CD4-positive, alpha-beta T cell (primary cell): ENCODE data around the gene C10orf95. TPM values are rescaled to one million over a fixed set of nuclear protein-coding genes. Genes with fewer than 3 reads are reported as not detected.

Experiments used
- ATAC-seq: fragments of 200-7000 bp; cut with Tn5 transposase; one replicate; pipeline ENCODE4 v1.10.0; 2022; ENCODE audit warnings: mild to moderate bottlenecking; ENCODE audit not compliant: poor library complexity
- CTCF ChIA-PET: fragments of 350-600 bp; sonication (Branson Sonifier 250); formaldehyde crosslinking; loops from one replicate; lab custom pipeline; 2021; ENCODE audit warnings: antibody characterized with exemption, inconsistent platforms; lab: Charles Lee
- POLR2A ChIA-PET: fragments of 350-600 bp; sonication (Branson Sonifier 250); formaldehyde crosslinking; loops from one replicate; lab custom pipeline; 2021; ENCODE audit warnings: antibody characterized with exemption, inconsistent platforms; lab: Charles Lee
- DNase-seq, 14 experiments: peaks; one replicate each; pipeline ENCODE4 v3.0.0-alpha.2; 2013 to 2020; ENCODE audit warnings: mixed read lengths in 2 of 14
- H3K27ac ChIP-seq, 2 donors: one replicate each; pipeline versions ENCODE4 v1.5.1 to v1.7.0; 2013; ENCODE audit warnings: low read length in 2 of 2, low read depth in 1 of 2, mild to moderate bottlenecking in 1 of 2
- H3K27me3 ChIP-seq, 2 experiments: 1 replicate in 1 of 2; 2 replicates in 1 of 2; pipeline versions ENCODE4 v1.6.1 to v1.7.0; 2013; ENCODE audit warnings: low read length in 2 of 2, control low read depth in 1 of 2, mild to moderate bottlenecking in 1 of 2, moderate library complexity in 1 of 2; ENCODE audit not compliant: insufficient read depth in 2 of 2, control insufficient read depth in 1 of 2
- H3K36me3 ChIP-seq: one replicate; pipeline ENCODE4 v1.6.1; 2013; ENCODE audit warnings: low read length, control low read depth; ENCODE audit not compliant: insufficient read depth
- H3K4me1 ChIP-seq: one replicate; pipeline ENCODE4 v1.6.1; 2013; ENCODE audit warnings: low read length, control low read depth; ENCODE audit not compliant: insufficient read depth
- H3K4me3 ChIP-seq: one replicate; pipeline ENCODE4 v1.5.1; 2013; ENCODE audit warnings: mild to moderate bottlenecking, low read length, moderate library complexity
- H3K9me3 ChIP-seq, 2 experiments: 1 replicate in 1 of 2; 2 replicates in 1 of 2; pipeline versions ENCODE4 v1.6.1 to v1.7.0; 2013; ENCODE audit warnings: low read length in 2 of 2, mild to moderate bottlenecking in 2 of 2, control low read depth in 1 of 2, moderate library complexity in 1 of 2; ENCODE audit not compliant: control insufficient read depth in 1 of 2, insufficient read depth in 1 of 2
- H3K27ac Mint-ChIP-seq: one replicate; pipeline ENCODE4 v1.8.0; 2020; ENCODE audit warnings: mixed read lengths
- H3K27me3 Mint-ChIP-seq: one replicate; pipeline ENCODE4 v1.8.0; 2021; ENCODE audit warnings: mixed read lengths
- H3K36me3 Mint-ChIP-seq: one replicate; pipeline ENCODE4 v1.8.0; 2021; ENCODE audit warnings: low read depth, mixed read lengths
- H3K4me1 Mint-ChIP-seq: one replicate; pipeline ENCODE4 v1.8.0; 2021; ENCODE audit warnings: low read depth, mixed read lengths
- H3K4me3 Mint-ChIP-seq: one replicate; pipeline ENCODE4 v1.8.0; 2020; ENCODE audit warnings: mild to moderate bottlenecking, mixed read lengths
- H3K9me3 Mint-ChIP-seq: one replicate; pipeline ENCODE4 v1.8.0; 2020; ENCODE audit warnings: mixed read lengths
- CTCF ChIP-seq: fragments of 200-600 bp; IDR thresholded peaks from one replicate; pipeline ENCODE4 v1.8.0; 2022; ENCODE audit warnings: antibody characterized with exemption, mild to moderate bottlenecking
- intact Hi-C, 2 experiments: fragments of 100-400 bp; cut with DNase I in 1 of 2; cut with micrococcal nuclease in 1 of 2; formaldehyde crosslinking; loops; one replicate each; pipeline versions ENCODE4 v1.15.1 to v1.9.0; 2023 to 2025; cut with DNase I, micrococcal nuclease
- total RNA-seq, 174 experiments: library from RNA in 2 of 174; stranded (reverse) in 2 of 174; gene quantifications; one replicate each; pipeline ENCODE4 v1.2.3 and lab custom pipeline; 2021 to 2026

C10orf95 gene
- total RNA-seq, 2 experiments from 2014 or later, result 0.16 to 0.28 TPM

- no peak overlapping the region for H3K4me3 ChIP-seq
- Mint-ChIP-seq H3K9me3 (no peaks in the 10 kb centered on the region), H3K27ac (no peak overlapping the region), H3K36me3 (peaks cover 21% of the 10 kb centered on the region), H3K27me3 (no peaks in the 10 kb centered on the region), H3K4me3 (peak overlapping the region; percentile 34), H3K4me1 (peaks cover 35% of the 10 kb centered on the region)
- H3K27ac ChIP-seq, result no peak overlapping the region
- H3K27me3 ChIP-seq, result no peaks in the 10 kb centered on the region
- H3K4me1 ChIP-seq, result peaks cover 29% of the 10 kb centered on the region
- intact Hi-C loops, result no loop called here
- no peaks in the 10 kb centered on the region for H3K9me3 ChIP-seq
- CTCF ChIA-PET, result no interaction called here
- ATAC-seq (no peak), DNase-seq (no peak)
- TF ChIP-seq CTCF, result no peak
- POLR2A ChIA-PET, result no interaction called here
- H3K36me3 ChIP-seq, result peaks cover 9% of the 10 kb centered on the region
Observed at GRCh38 chr10:102429468-102429867, 21.9 kb downstream of the C10orf95 start.

GRCh38 chr10:102426803-102427287, 24.5 kb downstream of the C10orf95 start:
- peaks cover 23% of the 10 kb centered on the region for H3K36me3 Mint-ChIP-seq
- ChIA-PET CTCF (interaction anchor here (0.7 to 1.4 kb wide), 3 partner anchors 10 to 28 kb away, joined by 3 to 4 read pairs (median 3); no protein-coding TSS in a partner anchor), POLR2A (interaction anchor here (1.4 kb wide), 1 partner anchor 24 kb away, joined by 3 read pairs; no protein-coding TSS in a partner anchor)
- DNase-seq (no peak), ATAC-seq (no peak)
- Histone ChIP-seq H3K4me1 (peaks cover 26% of the 10 kb centered on the region), H3K27me3 (no peaks in the 10 kb centered on the region), H3K4me3 (no peak overlapping the region), H3K36me3 (peaks cover 20% of the 10 kb centered on the region), H3K9me3 (no peaks in the 10 kb centered on the region), H3K27ac (no peak overlapping the region)
- H3K4me3 Mint-ChIP-seq, result no peak overlapping the region
- no peak for TF ChIP-seq CTCF
- intact Hi-C loops, result no loop called here
- H3K4me1 Mint-ChIP-seq, result peaks cover 21% of the 10 kb centered on the region
- no peaks in the 10 kb centered on the region for H3K9me3 Mint-ChIP-seq
- no peaks in the 10 kb centered on the region for H3K27me3 Mint-ChIP-seq
- no peak overlapping the region for H3K27ac Mint-ChIP-seq

- no peak for ATAC-seq
- Mint-ChIP-seq H3K4me3 (peak overlapping the region; percentile 46), H3K27me3 (peaks cover 4% of the 10 kb centered on the region), H3K9me3 (no peaks in the 10 kb centered on the region), H3K36me3 (peaks cover 30% of the 10 kb centered on the region), H3K27ac (no peak overlapping the region), H3K4me1 (peaks cover 24% of the 10 kb centered on the region)
- DNase-seq, result no peak
- TF ChIP-seq CTCF, result no peak
- CTCF ChIA-PET, result interaction anchor here (1.1 kb wide), 1 partner anchor 26 kb away, joined by 3 read pairs; no protein-coding TSS in a partner anchor
- H3K27ac ChIP-seq, result no peak overlapping the region
- H3K9me3 ChIP-seq, result no peaks in the 10 kb centered on the region
- no peaks in the 10 kb centered on the region for H3K27me3 ChIP-seq
- H3K4me3 ChIP-seq, result no peak overlapping the region
- H3K36me3 ChIP-seq, result peaks cover 18% of the 10 kb centered on the region
- intact Hi-C loops, result no loop called here
- POLR2A ChIA-PET, result no interaction called here
- peaks cover 27% of the 10 kb centered on the region for H3K4me1 ChIP-seq
Observed at GRCh38 chr10:102425444-102425843, 25.9 kb downstream of the C10orf95 start.
